ENCODE data around the gene CTSV.
"Not testable (repeated sequence)": the region's sequence is repeated elsewhere in the genome, so short reads cannot be mapped to it uniquely, and the experiment has no call there.

The CTSV gene

GRCh38 chr9:97041898-97042297, 3.0 kb upstream of the CTSV start:
- no peak for DNase-seq (ENCODE audit: low read depth)

- DNase-seq (ENCODE audit: low read depth): no peak
Observed at GRCh38 chr9:97039514-97039860, 545 bp upstream of the CTSV start.

- not testable (repeated sequence) for DNase-seq (ENCODE audit: low read depth)
Observed at GRCh38 chr9:97023505-97023904, 15.4 kb downstream of the CTSV start.

GRCh38 chr9:97013151-97014132, 25.5 kb downstream of the CTSV start:
- peak; percentile 61 for DNase-seq (ENCODE audit: low read depth)

GRCh38 chr9:97012617-97013016, 26.3 kb downstream of the CTSV start:
- not testable (repeated sequence) for DNase-seq (ENCODE audit: low read depth)

- not testable (repeated sequence) for DNase-seq (ENCODE audit: low read depth)
Observed at GRCh38 chr9:97002195-97002594, 36.7 kb downstream of the CTSV start.

- not testable (repeated sequence) for DNase-seq (ENCODE audit: low read depth)
Observed at GRCh38 chr9:97001338-97001737, 37.6 kb downstream of the CTSV start.

- not testable (repeated sequence) for DNase-seq (ENCODE audit: low read depth)
Observed at GRCh38 chr9:97000139-97000787, 38.7 kb downstream of the CTSV start.

GRCh38 chr9:96999733-97000132, 39.2 kb downstream of the CTSV start:
- not testable (repeated sequence) for DNase-seq (ENCODE audit: low read depth)

- DNase-seq (ENCODE audit: low read depth): not testable (repeated sequence)
Observed at GRCh38 chr9:96997009-96997701, 41.8 kb downstream of the CTSV start.

GRCh38 chr9:96994531-96995016, 44.4 kb downstream of the CTSV start:
- DNase-seq (ENCODE audit: low read depth): not testable (repeated sequence)

- DNase-seq (ENCODE audit: low read depth): not testable (repeated sequence)
Observed at GRCh38 chr9:96992303-96992702, 46.6 kb downstream of the CTSV start.

- DNase-seq (ENCODE audit: low read depth): not testable (repeated sequence)
Observed at GRCh38 chr9:96989747-96990318, 49.1 kb downstream of the CTSV start.

- DNase-seq (ENCODE audit: low read depth): not testable (repeated sequence)
Observed at GRCh38 chr9:96984887-96985286, 54.1 kb downstream of the CTSV start.

GRCh38 chr9:96984139-96984538, 54.8 kb downstream of the CTSV start:
- not testable (repeated sequence) for DNase-seq (ENCODE audit: low read depth)

- DNase-seq (ENCODE audit: low read depth): not testable (repeated sequence)
Observed at GRCh38 chr9:96983496-96984122, 55.3 kb downstream of the CTSV start.
